ENCODE measurements around the gene ADRA2B. TPM values are rescaled to one million over a fixed set of nuclear protein-coding genes. Genes with fewer than 3 reads are reported as not detected.

ADRA2B gene
- total RNA-seq, 1 experiment from 2014 or later: 0.46 TPM

GRCh38 chr2:96138179-96139145, 22.1 kb upstream of the ADRA2B start, which contains the start of gene ASTL:
ASTL (minus strand) TSS chr2:96138502; CDS start chr2:96138436, 66 bp downstream.
- DNase-seq (ENCODE audit: low spot score): peak; percentile 92

GRCh38 chr2:96137321-96138178, 21.2 kb upstream of the ADRA2B start:
- DNase-seq (ENCODE audit: low spot score): no peak

GRCh38 chr2:96136129-96136720, 19.9 kb upstream of the ADRA2B start:
- DNase-seq (ENCODE audit: low spot score): no peak

GRCh38 chr2:96135621-96136020, 19.2 kb upstream of the ADRA2B start:
- no peak for DNase-seq (ENCODE audit: low spot score)

- no peak for DNase-seq (ENCODE audit: low spot score)
Observed at GRCh38 chr2:96135171-96135570, 18.8 kb upstream of the ADRA2B start.

- DNase-seq (ENCODE audit: low spot score): no peak
Observed at GRCh38 chr2:96134421-96134820, 18.1 kb upstream of the ADRA2B start.

GRCh38 chr2:96131813-96132745, 15.7 kb upstream of the ADRA2B start:
- DNase-seq (ENCODE audit: low spot score): no peak

- no peak for DNase-seq (ENCODE audit: low spot score)
Observed at GRCh38 chr2:96131152-96131812, 14.9 kb upstream of the ADRA2B start.

- DNase-seq (ENCODE audit: low spot score): no peak
Observed at GRCh38 chr2:96130483-96130882, 14.1 kb upstream of the ADRA2B start.

GRCh38 chr2:96129528-96130120, 13.3 kb upstream of the ADRA2B start:
- no peak for DNase-seq (ENCODE audit: low spot score)

- no peak for DNase-seq (ENCODE audit: low spot score)
Observed at GRCh38 chr2:96128456-96128855, 12.1 kb upstream of the ADRA2B start.

GRCh38 chr2:96124406-96125265, 8.3 kb upstream of the ADRA2B start:
- no peak for DNase-seq (ENCODE audit: low spot score)

GRCh38 chr2:96123936-96124335, 7.6 kb upstream of the ADRA2B start:
- no peak for DNase-seq (ENCODE audit: low spot score)

GRCh38 chr2:96123290-96123689, 6.9 kb upstream of the ADRA2B start:
- no peak for DNase-seq (ENCODE audit: low spot score)

- DNase-seq (ENCODE audit: low spot score): no peak
Observed at GRCh38 chr2:96122391-96122790, 6.0 kb upstream of the ADRA2B start.

GRCh38 chr2:96121414-96121813, 5.0 kb upstream of the ADRA2B start:
- no peak for DNase-seq (ENCODE audit: low spot score)

- DNase-seq (ENCODE audit: low spot score): no peak
Observed at GRCh38 chr2:96120991-96121390, 4.6 kb upstream of the ADRA2B start.

GRCh38 chr2:96120091-96120720, 3.8 kb upstream of the ADRA2B start:
- DNase-seq (ENCODE audit: low spot score): no peak

Data from HT-29 (cell line).